Common myeloid progenitor, CD34-positive (primary cell): Measurements from ENCODE around the gene LIMS2.
A peak's percentile ranks its signal among the peaks of the same experiment; 100 is the strongest.

Experiments
- CTCF ChIA-PET: fragments of 350-600 bp; sonication (Branson Sonifier 250); formaldehyde crosslinking; loops from one replicate; lab custom pipeline; 2021; ENCODE audit warnings: antibody characterized with exemption; lab: Charles Lee
- POLR2A ChIA-PET: fragments of 350-600 bp; sonication (Branson Sonifier 250); formaldehyde crosslinking; loops from one replicate; lab custom pipeline; 2021; ENCODE audit warnings: antibody characterized with exemption; lab: Charles Lee
- DNase-seq, 3 donors: peaks; one replicate each; pipeline versions ENCODE4 v3.0.0 to v3.0.0-alpha.2; 2013
- H3K27ac ChIP-seq, 2 experiments: 1 replicate in 1 of 2; 2 replicates in 1 of 2; pipeline ENCODE4 v1.7.0; 2013; ENCODE audit warnings: inconsistent platforms in 2 of 2, low read length in 2 of 2, mild to moderate bottlenecking in 2 of 2, low read depth in 1 of 2, moderate library complexity in 1 of 2; ENCODE audit not compliant: severe bottlenecking in 2 of 2, insufficient read depth in 1 of 2, poor library complexity in 1 of 2
- H3K27me3 ChIP-seq, 5 experiments: replicated peaks in 2 of 5; 1 replicate in 3 of 5; 2 replicates in 2 of 5; pipeline versions ENCODE4 v1.6.1 to v1.7.0; 2013; ENCODE audit warnings: low read length in 4 of 5, mild to moderate bottlenecking in 2 of 5, moderate library complexity in 2 of 5, inconsistent platforms in 1 of 5; ENCODE audit not compliant: insufficient read depth in 5 of 5, control insufficient read depth in 4 of 5
- H3K36me3 ChIP-seq, 4 experiments: 1 replicate in 2 of 4; 2 replicates in 2 of 4; pipeline versions ENCODE4 v1.6.1 to v1.7.0; 2013; ENCODE audit warnings: low read length in 3 of 4, control low read depth in 1 of 4, mild to moderate bottlenecking in 1 of 4; ENCODE audit not compliant: control insufficient read depth in 4 of 4, insufficient read depth in 4 of 4
- H3K4me1 ChIP-seq, 4 experiments: 1 replicate in 3 of 4; 2 replicates in 1 of 4; pipeline versions ENCODE4 v1.6.1 to v1.7.1; 2013; ENCODE audit warnings: low read length in 3 of 4, mild to moderate bottlenecking in 3 of 4, control low read depth in 1 of 4, inconsistent platforms in 1 of 4, moderate library complexity in 1 of 4; ENCODE audit not compliant: control insufficient read depth in 4 of 4, insufficient read depth in 4 of 4; ENCODE audit errors: control extremely low read depth in 1 of 4
- H3K4me3 ChIP-seq, 7 experiments: 1 replicate in 4 of 7; 2 replicates in 3 of 7; pipeline versions ENCODE4 v1.5.1 to v1.7.0; 2013; ENCODE audit warnings: mild to moderate bottlenecking in 7 of 7, low read length in 6 of 7, moderate library complexity in 6 of 7, inconsistent platforms in 2 of 7, low read depth in 2 of 7, control low read depth in 1 of 7; ENCODE audit not compliant: insufficient read depth in 4 of 7, control insufficient read depth in 1 of 7; ENCODE audit errors: extremely low read depth in 1 of 7
- H3K9me3 ChIP-seq, 5 experiments: 1 replicate in 4 of 5; 2 replicates in 1 of 5; pipeline versions ENCODE4 v1.6.1 to v1.7.1; 2013; ENCODE audit warnings: low read length in 4 of 5, mild to moderate bottlenecking in 2 of 5, inconsistent platforms in 1 of 5, low read depth in 1 of 5, moderate library complexity in 1 of 5; ENCODE audit not compliant: control insufficient read depth in 4 of 5, insufficient read depth in 2 of 5; ENCODE audit errors: control extremely low read depth in 1 of 5
- WGBS: methylation state at CpG from one replicate; pipeline ENCODE4 v1.1.5; 2013; ENCODE audit not compliant: insufficient coverage; 5-methylcytosine and 5-hydroxymethylcytosine counted together

Gene LIMS2

GRCh38 chr2:127640082-127641072 is 35.0 kb downstream of the LIMS2 start:
- no peak overlapping the region for H3K27ac ChIP-seq
- WGBS: 94% methylated on average over 21 of the region's 25 CpGs
- no peaks in the 10 kb centered on the region for H3K9me3 ChIP-seq
- H3K4me3 ChIP-seq: no peak overlapping the region
- H3K4me1 ChIP-seq: peaks cover 0 to 58% (median 38%) of the 10 kb centered on the region in 4 experiments
- ChIA-PET POLR2A (no interaction called here), CTCF (interaction anchor here (1.1 to 3.4 kb wide), 6 partner anchors 8 to 55 kb away, joined by 3 to 12 read pairs (median 4); no protein-coding TSS in a partner anchor)
- H3K36me3 ChIP-seq: no peaks in the 10 kb centered on the region
- no peak for DNase-seq
- no peaks in the 10 kb centered on the region for H3K27me3 ChIP-seq

GRCh38 chr2:127639111-127639474 is 36.2 kb downstream of the LIMS2 start:
- ChIA-PET CTCF (interaction anchor here (0.7 to 3.4 kb wide), 4 partner anchors 11 to 57 kb away, joined by 3 to 12 read pairs (median 4); no protein-coding TSS in a partner anchor), POLR2A (interaction anchor here (0.7 kb wide), 1 partner anchor 14 kb away, joined by 3 read pairs; no protein-coding TSS in a partner anchor)
- Histone ChIP-seq H3K9me3 (no peaks in the 10 kb centered on the region), H3K4me1 (peaks cover 0 to 58% (median 38%) of the 10 kb centered on the region in 4 experiments), H3K27me3 (no peaks in the 10 kb centered on the region), H3K36me3 (no peaks in the 10 kb centered on the region), H3K27ac (no peak overlapping the region), H3K4me3 (no peak overlapping the region)
- WGBS: 97% methylated on average over 9 of the region's 13 CpGs
- DNase-seq: no peak

GRCh38 chr2:127638361-127639110 is 36.8 kb downstream of the LIMS2 start:
- DNase-seq: no peak
- peaks cover 0 to 62% (median 40%) of the 10 kb centered on the region in 4 experiments for H3K4me1 ChIP-seq
- H3K27me3 ChIP-seq: no peaks in the 10 kb centered on the region
- ChIA-PET CTCF (interaction anchor here (0.7 to 3.4 kb wide), 4 partner anchors 11 to 57 kb away, joined by 3 to 12 read pairs (median 4); no protein-coding TSS in a partner anchor), POLR2A (interaction anchor here (0.7 kb wide), 1 partner anchor 13 kb away, joined by 3 read pairs; no protein-coding TSS in a partner anchor)
- WGBS: 83% methylated on average over 19 of the region's 23 CpGs
- no peak overlapping the region for H3K4me3 ChIP-seq
- no peak overlapping the region for H3K27ac ChIP-seq
- H3K36me3 ChIP-seq: no peaks in the 10 kb centered on the region
- no peaks in the 10 kb centered on the region for H3K9me3 ChIP-seq

- WGBS: 50% methylated on average over 7 of the region's 8 CpGs
- H3K27me3 ChIP-seq: no peaks in the 10 kb centered on the region
- ChIA-PET CTCF (interaction anchor here (3.4 kb wide), 1 partner anchor 12 kb away, joined by 12 read pairs; no protein-coding TSS in a partner anchor), POLR2A (no interaction called here)
- no peaks in the 10 kb centered on the region for H3K36me3 ChIP-seq
- no peaks in the 10 kb centered on the region for H3K9me3 ChIP-seq
- H3K4me1 ChIP-seq: peaks cover 0 to 64% (median 42%) of the 10 kb centered on the region in 4 experiments
- H3K27ac ChIP-seq: no peak overlapping the region
- DNase-seq: peak in 2 of 3 donors; percentile 26 to 31
- H3K4me3 ChIP-seq: peak overlapping the region in 1 of 7 experiments; percentile 2
Observed at GRCh38 chr2:127637725-127638252, 37.5 kb downstream of the LIMS2 start.

GRCh38 chr2:127637236-127637630 is 38.1 kb downstream of the LIMS2 start:
- no peaks in the 10 kb centered on the region for H3K9me3 ChIP-seq
- POLR2A ChIA-PET: interaction anchor here (0.6 kb wide), 1 partner anchor 648 kb away, joined by 3 read pairs; no protein-coding TSS in a partner anchor
- 90% methylated on average over 7 of the region's 13 CpGs for WGBS
- peaks cover 0 to 58% (median 37%) of the 10 kb centered on the region in 4 experiments for H3K4me1 ChIP-seq
- no peaks in the 10 kb centered on the region for H3K36me3 ChIP-seq
- no peak overlapping the region for H3K27ac ChIP-seq
- H3K4me3 ChIP-seq: no peak overlapping the region
- CTCF ChIA-PET: interaction anchor here (1.0 to 3.4 kb wide), 2 partner anchors 12 to 47 kb away, joined by 3 to 12 read pairs; no protein-coding TSS in a partner anchor
- DNase-seq: no peak
- no peaks in the 10 kb centered on the region for H3K27me3 ChIP-seq
